ENCODE results near the gene GUCY1B1. TPM values are rescaled to one million over a fixed set of nuclear protein-coding genes. Genes with fewer than 3 reads are reported as not detected.

Gene GUCY1B1
- total RNA-seq, 6 experiments from 2014 or later, result 1.6 to 5.6 (median 3.9) TPM

DNA sequence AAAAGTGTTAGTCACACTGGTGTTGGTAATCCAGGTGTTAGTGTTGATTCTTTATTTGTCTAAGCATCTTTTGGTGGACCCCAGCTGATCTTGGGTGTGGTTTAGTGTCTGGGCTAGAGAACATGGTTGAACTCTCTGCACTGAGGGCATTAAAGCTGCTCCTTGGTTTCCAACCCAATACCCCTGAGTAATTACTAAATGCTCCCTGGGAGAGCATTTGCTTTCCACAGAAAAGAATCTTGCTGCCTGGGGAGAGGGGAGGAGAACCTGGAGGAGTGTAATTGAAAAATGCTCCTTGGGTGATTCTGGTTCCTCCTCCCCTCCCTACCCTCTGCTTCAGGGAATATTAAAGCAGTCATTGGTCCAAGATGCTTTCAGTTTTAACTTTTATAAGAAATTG, 3.1 kb downstream of the GUCY1B1 start:
- no peak overlapping the region for H3K27ac ChIP-seq
- H3K36me3 ChIP-seq, result no peaks in the 10 kb centered on the region
- ATAC-seq (no peak), DNase-seq (no peak)
- no peak overlapping the region for H3K4me3 ChIP-seq
- H3K4me1 ChIP-seq, result no peaks in the 10 kb centered on the region
- H3K27me3 ChIP-seq, result no peaks in the 10 kb centered on the region
- TF ChIP-seq POLR2A (IDR thresholded peaks at IDR 0.05), result no peak
- TF ChIP-seq, protein P1, sequence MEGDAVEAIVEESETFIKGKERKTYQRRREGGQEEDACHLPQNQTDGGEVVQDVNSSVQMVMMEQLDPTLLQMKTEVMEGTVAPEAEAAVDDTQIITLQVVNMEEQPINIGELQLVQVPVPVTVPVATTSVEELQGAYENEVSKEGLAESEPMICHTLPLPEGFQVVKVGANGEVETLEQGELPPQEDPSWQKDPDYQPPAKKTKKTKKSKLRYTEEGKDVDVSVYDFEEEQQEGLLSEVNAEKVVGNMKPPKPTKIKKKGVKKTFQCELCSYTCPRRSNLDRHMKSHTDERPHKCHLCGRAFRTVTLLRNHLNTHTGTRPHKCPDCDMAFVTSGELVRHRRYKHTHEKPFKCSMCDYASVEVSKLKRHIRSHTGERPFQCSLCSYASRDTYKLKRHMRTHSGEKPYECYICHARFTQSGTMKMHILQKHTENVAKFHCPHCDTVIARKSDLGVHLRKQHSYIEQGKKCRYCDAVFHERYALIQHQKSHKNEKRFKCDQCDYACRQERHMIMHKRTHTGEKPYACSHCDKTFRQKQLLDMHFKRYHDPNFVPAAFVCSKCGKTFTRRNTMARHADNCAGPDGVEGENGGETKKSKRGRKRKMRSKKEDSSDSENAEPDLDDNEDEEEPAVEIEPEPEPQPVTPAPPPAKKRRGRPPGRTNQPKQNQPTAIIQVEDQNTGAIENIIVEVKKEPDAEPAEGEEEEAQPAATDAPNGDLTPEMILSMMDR (IDR thresholded peaks at IDR 0.05), result no peak
- H3K9me3 ChIP-seq, result no peaks in the 10 kb centered on the region
- intact Hi-C loops (cut with DNase I), result no loop called here

DNA sequence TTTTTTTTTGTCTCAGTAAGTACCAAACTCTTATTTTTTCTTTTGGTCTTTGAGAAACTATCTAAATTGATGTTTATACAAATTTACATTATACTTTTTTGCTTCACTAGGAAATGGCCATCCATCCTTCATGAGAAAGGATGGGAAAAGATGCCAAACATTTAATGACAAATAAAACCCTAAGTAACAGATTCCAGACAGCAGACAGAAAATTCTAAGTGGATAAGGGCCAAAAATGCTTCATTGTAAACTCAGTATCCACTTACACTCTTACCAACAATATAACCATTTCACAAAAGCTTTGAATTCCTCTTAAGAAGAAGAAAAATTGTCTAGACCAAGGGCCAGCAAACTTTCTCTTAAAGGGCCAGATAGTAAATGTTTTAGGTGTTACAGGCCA, 3.5 kb downstream of the GUCY1B1 start:
- H3K27ac ChIP-seq, result no peak overlapping the region
- no peak for DNase-seq
- TF ChIP-seq, protein P1 (IDR thresholded peaks at IDR 0.05), result no peak
- no peak for TF ChIP-seq POLR2A (IDR thresholded peaks at IDR 0.05)
- ATAC-seq, result no peak
- H3K4me1 ChIP-seq, result no peaks in the 10 kb centered on the region
- no peak overlapping the region for H3K4me3 ChIP-seq
- no peaks in the 10 kb centered on the region for H3K9me3 ChIP-seq
- H3K27me3 ChIP-seq, result no peaks in the 10 kb centered on the region
- no peaks in the 10 kb centered on the region for H3K36me3 ChIP-seq
- intact Hi-C loops (cut with DNase I), result no loop called here

- Histone ChIP-seq H3K9me3 (no peaks in the 10 kb centered on the region), H3K4me3 (no peak overlapping the region), H3K36me3 (no peaks in the 10 kb centered on the region), H3K27ac (no peak overlapping the region), H3K27me3 (no peaks in the 10 kb centered on the region), H3K4me1 (peaks cover 0 to 7% (median 0%) of the 10 kb centered on the region in 4 donors)
- 82% methylated on average over 2 of the region's 2 CpGs for whole genome bisulfite sequencing (ENCODE audit: insufficient coverage, low coverage, low lambda C conversion rate, missing lambda C conversion rate)
- DNase-seq, result no peak
- TF ChIP-seq, protein P1 (IDR thresholded peaks at IDR 0.05), result no peak
- TF ChIP-seq POLR2A (IDR thresholded peaks at IDR 0.05), result no peak
- no peak for ATAC-seq
- intact Hi-C loops (cut with DNase I), result no loop called here
Measured at GRCh38 chr4:155763551-155763950, 4.7 kb downstream of the GUCY1B1 start.

DNA sequence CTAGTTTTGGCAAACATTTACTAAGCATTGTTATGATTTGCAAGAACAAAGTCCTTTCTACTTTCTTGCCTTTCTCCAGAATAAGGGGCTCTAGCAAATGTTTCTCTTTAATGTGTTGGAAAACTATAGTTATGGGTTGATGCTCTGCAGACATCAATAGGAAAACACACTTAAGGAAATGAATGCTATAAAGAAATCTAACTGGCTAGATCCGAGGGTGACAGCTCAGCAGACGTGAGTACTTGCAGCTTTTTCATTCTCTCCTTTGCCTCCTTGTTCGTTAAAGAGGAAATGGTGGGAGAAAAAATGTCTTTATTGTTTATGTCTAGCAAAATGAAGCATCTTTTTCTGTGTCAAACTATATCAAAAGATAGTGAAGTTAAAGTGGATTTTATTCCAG, 6.3 kb downstream of the GUCY1B1 start:
- peaks cover 0 to 17% (median 0%) of the 10 kb centered on the region in 4 donors for H3K4me1 ChIP-seq
- no peak for TF ChIP-seq POLR2A (IDR thresholded peaks at IDR 0.05)
- TF ChIP-seq, protein P1 (IDR thresholded peaks at IDR 0.05), result no peak
- no peaks in the 10 kb centered on the region for H3K27me3 ChIP-seq
- 37% methylated on average over 3 of the region's 3 CpGs for WGBS (ENCODE audit: insufficient coverage, low coverage, low lambda C conversion rate, missing lambda C conversion rate)
- H3K36me3 ChIP-seq, result no peaks in the 10 kb centered on the region
- H3K9me3 ChIP-seq, result no peaks in the 10 kb centered on the region
- intact Hi-C loops (cut with DNase I), result no loop called here
- no peak overlapping the region for H3K4me3 ChIP-seq
- H3K27ac ChIP-seq, result no peak overlapping the region
- no peak for ATAC-seq
- no peak for DNase-seq

- TF ChIP-seq, protein P1 (IDR thresholded peaks at IDR 0.05), result no peak
- TF ChIP-seq POLR2A (IDR thresholded peaks at IDR 0.05), result no peak
- ATAC-seq (no peak), DNase-seq (no peak)
- H3K27me3 ChIP-seq, result no peaks in the 10 kb centered on the region
- 69% methylated on average over 2 of the region's 2 CpGs for WGBS (ENCODE audit: insufficient coverage, low coverage, low lambda C conversion rate, missing lambda C conversion rate)
- peaks cover 0 to 17% (median 0%) of the 10 kb centered on the region in 4 donors for H3K4me1 ChIP-seq
- H3K27ac ChIP-seq, result no peak overlapping the region
- H3K36me3 ChIP-seq, result no peaks in the 10 kb centered on the region
- H3K9me3 ChIP-seq, result no peaks in the 10 kb centered on the region
- no peak overlapping the region for H3K4me3 ChIP-seq
- intact Hi-C loops (cut with DNase I), result no loop called here
Measured at GRCh38 chr4:155766622-155767021, 7.8 kb downstream of the GUCY1B1 start.
